HepG2 (cell line): ENCODE data around the gene PFN4. TPM values are rescaled to one million over a fixed set of nuclear protein-coding genes. Genes with fewer than 3 reads are reported as not detected.
A peak's percentile ranks its signal among the peaks of the same experiment; 100 is the strongest.

Experiments
- CAMTA2 ChIP-seq: sonication (generic); formaldehyde crosslinking; IDR thresholded peaks from 2 replicates; pipeline ENCODE4 v1.4.0; 2020; ENCODE audit warnings: mild to moderate bottlenecking, missing genetic modification reagents, borderline replicate concordance
- CHCHD3 ChIP-seq: sonication (generic); formaldehyde crosslinking; IDR thresholded peaks from 2 replicates; pipeline ENCODE4 v1.8.0; 2022; ENCODE audit warnings: mild to moderate bottlenecking, missing genetic modification reagents, moderate library complexity
- LRRFIP1 ChIP-seq: sonication (generic); formaldehyde crosslinking; conservative IDR thresholded peaks from 2 replicates; pipeline ENCODE4 v1.4.0; 2020; ENCODE audit warnings: missing genetic modification reagents
- MATR3 ChIP-seq: sonication (generic); formaldehyde crosslinking; IDR thresholded peaks from 2 replicates; pipeline ENCODE4 v1.4.0; 2020; ENCODE audit warnings: missing genetic modification reagents
- MXD4 ChIP-seq: IDR thresholded peaks from 2 replicates; pipeline ENCODE4 v1.6.1; 2016; ENCODE audit warnings: mild to moderate bottlenecking, missing biosample characterization, missing genetic modification reagents
- PAX8 ChIP-seq: sonication (generic); formaldehyde crosslinking; IDR thresholded peaks from 2 replicates; pipeline ENCODE4 v1.8.0; 2022; ENCODE audit warnings: mild to moderate bottlenecking, missing genetic modification reagents, borderline replicate concordance
- PHF21A ChIP-seq: sonication (generic); formaldehyde crosslinking; IDR thresholded peaks from 2 replicates; pipeline ENCODE4 v1.5.0; 2020; ENCODE audit warnings: mild to moderate bottlenecking, missing genetic modification reagents
- SNAPC5 ChIP-seq: sonication (generic); formaldehyde crosslinking; IDR thresholded peaks from 2 replicates; pipeline ENCODE4 v1.8.1; 2023; ENCODE audit warnings: mild to moderate bottlenecking, missing genetic modification reagents, borderline replicate concordance
- TARDBP ChIP-seq: sonication (generic); formaldehyde crosslinking; IDR thresholded peaks from 2 replicates; pipeline ENCODE4 v1.8.0; 2022; ENCODE audit warnings: mild to moderate bottlenecking, missing genetic modification reagents
- TCF12 ChIP-seq, 2 experiments: fragments of 450-650 bp in 1 of 2; sonication (generic) in 1 of 2; formaldehyde crosslinking in 1 of 2; IDR thresholded peaks; 2 replicates each; pipeline versions ENCODE4 v1.6.1 to v1.8.0; 2017 to 2022; ENCODE audit warnings: antibody characterized with exemption in 1 of 2, mild to moderate bottlenecking in 1 of 2, missing genetic modification reagents in 1 of 2, moderate library complexity in 1 of 2
- TEF ChIP-seq: sonication (generic); formaldehyde crosslinking; IDR thresholded peaks from 2 replicates; pipeline ENCODE4 v1.5.0; 2020; ENCODE audit warnings: missing genetic modification reagents
- U2AF2 ChIP-seq: fragments of 200-400 bp; formaldehyde crosslinking; IDR thresholded peaks from 2 replicates; pipeline ENCODE4 v1.6.1; 2017; ENCODE audit warnings: low read depth, mild to moderate bottlenecking, low read length
- XBP1 ChIP-seq: sonication (generic); formaldehyde crosslinking; IDR thresholded peaks from 2 replicates; pipeline ENCODE4 v1.5.0; 2020; ENCODE audit warnings: missing genetic modification reagents
- XRCC5 ChIP-seq: fragments of 200-400 bp; formaldehyde crosslinking; optimal IDR thresholded peaks from 2 replicates; pipeline ENCODE3; 2017; ENCODE audit warnings: mild to moderate bottlenecking, low read length
- ZNF20 ChIP-seq: sonication (generic); formaldehyde crosslinking; IDR thresholded peaks from 2 replicates; pipeline ENCODE4 v1.4.0; 2020; ENCODE audit warnings: mild to moderate bottlenecking, moderate library complexity, missing genetic modification reagents
- ZNF337 ChIP-seq: sonication (generic); formaldehyde crosslinking; IDR thresholded peaks from 2 replicates; pipeline ENCODE4 v1.5.1; 2020; ENCODE audit warnings: missing genetic modification reagents, low read depth, mild to moderate bottlenecking, borderline replicate concordance
- ZNF501 ChIP-seq: sonication (generic); formaldehyde crosslinking; IDR thresholded peaks from 2 replicates; pipeline ENCODE4 v1.5.1; 2020; ENCODE audit warnings: mild to moderate bottlenecking, moderate library complexity, missing genetic modification reagents
- polyA plus RNA-seq, 8 experiments: library from polyadenylated mRNA; depleted of rRNA in 3 of 8; stranded (reverse) in 7 of 8; unstranded in 1 of 8; fragments of >200 nt; fragmentation: Illumina TruSeq in 4 of 8; extraction: Trizol in 4 of 8; gene quantifications; 2 replicates each; pipeline versions ENCODE4 v1.2.1 to v1.2.3, GENCODE V29; 2011 to 2016; ENCODE audit warnings: low read depth in 4 of 8, missing spikeins in 1 of 8, mixed read lengths in 1 of 8; ENCODE audit not compliant: insufficient read depth in 1 of 8
- total RNA-seq, 5 experiments: library from RNA; depleted of rRNA; stranded (reverse); fragments of >200 nt; fragmentation: Illumina TruSeq; extraction: Trizol; gene quantifications; 2 replicates each; pipeline ENCODE4 v1.2.3, GENCODE V29; 2016; ENCODE audit warnings: low read depth in 1 of 5
- TF ChIP-seq, protein P1 (sequence below): sonication (generic); formaldehyde crosslinking; IDR thresholded peaks from 2 replicates; pipeline ENCODE4 v1.5.0; 2020; ENCODE audit warnings: mild to moderate bottlenecking, missing genetic modification reagents, borderline replicate concordance
- TF ChIP-seq, protein P2 (sequence below): sonication (generic); formaldehyde crosslinking; IDR thresholded peaks from 2 replicates; pipeline ENCODE4 v1.5.1; 2020; ENCODE audit warnings: missing genetic modification reagents, mild to moderate bottlenecking, borderline replicate concordance

PFN4 gene
- total and polyA plus RNA-seq, 2 of the 13 experiments (the other 11 are each of a cell fraction or from before 2014, with no cell fraction given): 0.12 to 0.20 TPM

DNA sequence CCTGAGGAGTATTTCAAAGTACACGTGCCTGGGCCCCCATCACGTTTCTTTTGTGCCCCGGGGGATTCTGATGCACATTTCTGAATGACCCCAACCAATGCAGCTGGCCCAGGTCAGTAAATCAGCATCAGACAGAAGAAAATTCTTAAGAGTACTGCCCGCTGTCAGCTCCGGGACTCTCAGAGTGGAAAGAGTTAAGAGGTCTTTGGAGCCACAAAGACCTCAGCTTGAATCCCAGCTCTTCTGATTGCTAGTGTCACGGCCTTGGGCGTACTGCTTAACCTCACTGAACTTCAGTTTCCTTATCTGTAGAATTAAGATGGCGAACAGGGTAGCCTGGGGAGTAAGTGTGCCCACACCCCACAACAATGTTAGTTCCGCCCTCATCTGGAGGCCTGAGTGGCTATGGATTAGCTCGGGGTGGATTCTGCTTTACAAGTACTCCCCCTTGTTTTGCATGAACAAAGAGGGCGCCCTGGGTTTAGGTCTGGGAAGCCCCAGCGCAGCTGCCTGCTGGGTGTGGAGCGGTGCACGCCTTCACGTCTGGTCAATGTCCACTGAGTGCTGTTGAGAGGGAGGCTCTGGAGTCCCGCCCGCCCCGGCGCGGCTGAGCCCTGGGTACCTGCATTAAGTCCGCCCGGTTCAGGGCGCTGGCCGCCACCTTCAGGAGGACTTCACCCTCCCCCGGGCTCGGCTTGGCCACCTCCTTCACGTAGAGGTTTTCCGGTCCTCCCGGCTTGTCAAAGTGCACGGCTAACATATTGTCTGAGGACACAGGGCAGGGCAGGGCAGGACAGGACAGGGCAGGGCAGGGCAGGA, 39.4 kb downstream of the PFN4 start (continued):
- TF ChIP-seq, protein P1, sequence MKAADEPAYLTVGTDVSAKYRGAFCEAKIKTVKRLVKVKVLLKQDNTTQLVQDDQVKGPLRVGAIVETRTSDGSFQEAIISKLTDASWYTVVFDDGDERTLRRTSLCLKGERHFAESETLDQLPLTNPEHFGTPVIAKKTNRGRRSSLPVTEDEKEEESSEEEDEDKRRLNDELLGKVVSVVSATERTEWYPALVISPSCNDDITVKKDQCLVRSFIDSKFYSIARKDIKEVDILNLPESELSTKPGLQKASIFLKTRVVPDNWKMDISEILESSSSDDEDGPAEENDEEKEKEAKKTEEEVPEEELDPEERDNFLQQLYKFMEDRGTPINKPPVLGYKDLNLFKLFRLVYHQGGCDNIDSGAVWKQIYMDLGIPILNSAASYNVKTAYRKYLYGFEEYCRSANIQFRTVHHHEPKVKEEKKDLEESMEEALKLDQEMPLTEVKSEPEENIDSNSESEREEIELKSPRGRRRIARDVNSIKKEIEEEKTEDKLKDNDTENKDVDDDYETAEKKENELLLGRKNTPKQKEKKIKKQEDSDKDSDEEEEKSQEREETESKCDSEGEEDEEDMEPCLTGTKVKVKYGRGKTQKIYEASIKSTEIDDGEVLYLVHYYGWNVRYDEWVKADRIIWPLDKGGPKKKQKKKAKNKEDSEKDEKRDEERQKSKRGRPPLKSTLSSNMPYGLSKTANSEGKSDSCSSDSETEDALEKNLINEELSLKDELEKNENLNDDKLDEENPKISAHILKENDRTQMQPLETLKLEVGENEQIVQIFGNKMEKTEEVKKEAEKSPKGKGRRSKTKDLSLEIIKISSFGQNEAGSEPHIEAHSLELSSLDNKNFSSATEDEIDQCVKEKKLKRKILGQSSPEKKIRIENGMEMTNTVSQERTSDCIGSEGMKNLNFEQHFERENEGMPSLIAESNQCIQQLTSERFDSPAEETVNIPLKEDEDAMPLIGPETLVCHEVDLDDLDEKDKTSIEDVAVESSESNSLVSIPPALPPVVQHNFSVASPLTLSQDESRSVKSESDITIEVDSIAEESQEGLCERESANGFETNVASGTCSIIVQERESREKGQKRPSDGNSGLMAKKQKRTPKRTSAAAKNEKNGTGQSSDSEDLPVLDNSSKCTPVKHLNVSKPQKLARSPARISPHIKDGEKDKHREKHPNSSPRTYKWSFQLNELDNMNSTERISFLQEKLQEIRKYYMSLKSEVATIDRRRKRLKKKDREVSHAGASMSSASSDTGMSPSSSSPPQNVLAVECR (CRISPR knock-in tag): no peak; the same call in 1 of the 2 replicates
- peak; percentile 66 for TF ChIP-seq XRCC5
- no peak for TF ChIP-seq TEF (CRISPR knock-in tag)
- no peak for TF ChIP-seq MATR3
- TF ChIP-seq LRRFIP1 (CRISPR knock-in tag): no peak
- no peak for TF ChIP-seq SNAPC5 (CRISPR knock-in tag)
- TF ChIP-seq TARDBP (CRISPR knock-in tag): no peak
- TF ChIP-seq PAX8: no peak; the same call in none of the 2 replicates
- TF ChIP-seq ZNF20 (CRISPR knock-in tag): no peak
- no peak; the same call in 1 of the 2 replicates for TF ChIP-seq ZNF337 (CRISPR knock-in tag)
- TF ChIP-seq CHCHD3 (CRISPR knock-in tag): peak; percentile 91; the same call in 1 of the 2 replicates
- TF ChIP-seq U2AF2: no peak
- peak; percentile 95; the same call in 1 of the 2 replicates for TF ChIP-seq ZNF501 (CRISPR knock-in tag)
- TF ChIP-seq PHF21A: peak; percentile 100
- TF ChIP-seq CAMTA2: peak; percentile 64; the same call in 1 of the 2 replicates
- no peak for TF ChIP-seq TCF12 (IDR thresholded peaks at IDR 0.05)
- no peak for TF ChIP-seq TCF12 (CRISPR knock-in tag; IDR thresholded peaks at IDR 0.05)
- TF ChIP-seq XBP1 (CRISPR knock-in tag): no peak
- TF ChIP-seq, protein P2, sequence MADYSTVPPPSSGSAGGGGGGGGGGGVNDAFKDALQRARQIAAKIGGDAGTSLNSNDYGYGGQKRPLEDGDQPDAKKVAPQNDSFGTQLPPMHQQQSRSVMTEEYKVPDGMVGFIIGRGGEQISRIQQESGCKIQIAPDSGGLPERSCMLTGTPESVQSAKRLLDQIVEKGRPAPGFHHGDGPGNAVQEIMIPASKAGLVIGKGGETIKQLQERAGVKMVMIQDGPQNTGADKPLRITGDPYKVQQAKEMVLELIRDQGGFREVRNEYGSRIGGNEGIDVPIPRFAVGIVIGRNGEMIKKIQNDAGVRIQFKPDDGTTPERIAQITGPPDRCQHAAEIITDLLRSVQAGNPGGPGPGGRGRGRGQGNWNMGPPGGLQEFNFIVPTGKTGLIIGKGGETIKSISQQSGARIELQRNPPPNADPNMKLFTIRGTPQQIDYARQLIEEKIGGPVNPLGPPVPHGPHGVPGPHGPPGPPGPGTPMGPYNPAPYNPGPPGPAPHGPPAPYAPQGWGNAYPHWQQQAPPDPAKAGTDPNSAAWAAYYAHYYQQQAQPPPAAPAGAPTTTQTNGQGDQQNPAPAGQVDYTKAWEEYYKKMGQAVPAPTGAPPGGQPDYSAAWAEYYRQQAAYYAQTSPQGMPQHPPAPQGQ (CRISPR knock-in tag): no peak
- TF ChIP-seq MXD4 (CRISPR knock-in tag): peak; percentile 84
